ENCODE results near the gene BSDC1.

BSDC1 gene

GRCh38 chr1:32318127-32318869, 75.9 kb downstream of the BSDC1 start:
- TF ChIP-seq, protein P1, sequence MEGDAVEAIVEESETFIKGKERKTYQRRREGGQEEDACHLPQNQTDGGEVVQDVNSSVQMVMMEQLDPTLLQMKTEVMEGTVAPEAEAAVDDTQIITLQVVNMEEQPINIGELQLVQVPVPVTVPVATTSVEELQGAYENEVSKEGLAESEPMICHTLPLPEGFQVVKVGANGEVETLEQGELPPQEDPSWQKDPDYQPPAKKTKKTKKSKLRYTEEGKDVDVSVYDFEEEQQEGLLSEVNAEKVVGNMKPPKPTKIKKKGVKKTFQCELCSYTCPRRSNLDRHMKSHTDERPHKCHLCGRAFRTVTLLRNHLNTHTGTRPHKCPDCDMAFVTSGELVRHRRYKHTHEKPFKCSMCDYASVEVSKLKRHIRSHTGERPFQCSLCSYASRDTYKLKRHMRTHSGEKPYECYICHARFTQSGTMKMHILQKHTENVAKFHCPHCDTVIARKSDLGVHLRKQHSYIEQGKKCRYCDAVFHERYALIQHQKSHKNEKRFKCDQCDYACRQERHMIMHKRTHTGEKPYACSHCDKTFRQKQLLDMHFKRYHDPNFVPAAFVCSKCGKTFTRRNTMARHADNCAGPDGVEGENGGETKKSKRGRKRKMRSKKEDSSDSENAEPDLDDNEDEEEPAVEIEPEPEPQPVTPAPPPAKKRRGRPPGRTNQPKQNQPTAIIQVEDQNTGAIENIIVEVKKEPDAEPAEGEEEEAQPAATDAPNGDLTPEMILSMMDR (IDR thresholded peaks at IDR 0.05; ENCODE audit: low read depth, low read length): no peak
- DNase-seq (ENCODE audit: low read depth, low spot score): no peak
- no peak overlapping the region for H3K4me3 ChIP-seq (ENCODE audit: low read depth, low read length)
- in situ Hi-C loops (cut with HindIII; ENCODE audit: low sequenced_read_pairs): no loop called here

DNA sequence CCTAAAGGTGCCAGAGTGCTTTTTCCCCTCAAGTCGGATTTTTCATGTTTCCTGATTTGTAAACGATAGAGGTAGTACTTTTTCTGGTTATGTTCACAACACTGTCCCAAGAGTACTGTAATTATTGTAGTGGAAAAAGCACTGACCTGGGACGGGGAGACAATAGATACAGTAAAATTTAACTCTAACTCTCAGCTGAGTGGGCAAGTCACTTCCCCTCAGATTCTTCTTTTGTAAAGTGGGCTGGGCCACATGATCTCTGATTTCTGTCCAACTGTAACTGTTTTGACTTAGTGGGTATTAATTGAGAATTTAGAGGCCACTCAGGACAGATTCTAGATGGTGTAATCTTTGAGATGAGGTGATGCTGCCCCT, 77.4 kb downstream of the BSDC1 start:
- TF ChIP-seq, protein P1 (IDR thresholded peaks at IDR 0.05; ENCODE audit: low read depth, low read length): no peak
- no peak for DNase-seq (ENCODE audit: low read depth, low spot score)
- no peak overlapping the region for H3K4me3 ChIP-seq (ENCODE audit: low read depth, low read length)
- in situ Hi-C loops (cut with HindIII; ENCODE audit: low sequenced_read_pairs): no loop called here
